ENCODE results near the gene KLHL42. TPM values are rescaled to one million over a fixed set of nuclear protein-coding genes. Genes with fewer than 3 reads are reported as not detected.
A peak's percentile ranks its signal among the peaks of the same experiment; 100 is the strongest.

KLHL42 gene
- total and polyA plus RNA-seq, 10 of the 15 experiments (the other 5 are each of a cell fraction or from before 2014, with no cell fraction given): 2.1 to 18.2 (median 13.1) TPM

DNA sequence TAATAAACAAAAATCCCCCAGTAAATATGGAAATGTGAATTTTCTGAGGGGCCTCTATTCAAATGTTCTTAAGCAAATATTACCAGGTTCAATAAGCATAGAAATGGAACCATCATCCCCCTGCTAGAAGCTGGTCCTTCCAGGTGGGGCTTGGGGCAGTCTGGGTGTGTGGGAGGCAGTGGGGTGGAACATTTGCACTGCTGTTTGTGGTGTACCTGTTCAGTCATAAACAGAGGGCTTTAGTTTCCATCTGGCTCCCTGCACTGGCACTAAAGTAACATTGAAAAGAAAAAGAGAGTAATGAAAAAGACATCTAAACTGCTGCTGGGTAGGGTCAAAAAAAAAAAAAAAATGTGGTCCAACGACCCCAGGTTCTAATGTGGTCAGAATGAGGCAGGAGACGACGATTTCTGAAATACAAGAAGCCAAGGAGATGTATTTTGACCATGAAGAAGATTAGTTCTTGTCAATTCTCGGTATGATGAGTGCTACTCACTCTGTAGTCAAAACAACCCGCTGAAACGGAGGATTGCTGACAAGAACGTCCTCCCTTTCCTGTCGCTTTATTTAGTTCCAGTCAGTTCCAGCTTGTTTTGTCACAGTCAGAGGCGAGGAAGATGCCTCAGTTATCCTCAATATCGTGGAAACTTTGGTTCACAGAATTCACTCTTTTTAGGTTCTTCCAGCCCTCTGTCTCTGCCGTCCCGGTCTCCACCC is 44.3 kb downstream of the KLHL42 start (continued):
- TF ChIP-seq CREM (IDR thresholded peaks at IDR 0.05; ENCODE audit: low read depth): 0 out of 2 replicates have a peak, but pooled peaks have one; percentile 30
- peak in 1 of 2 experiments; percentile 32; a peak in 1 of 4 replicates for TF ChIP-seq ETV6 (conservative IDR thresholded peaks at IDR 0.05 in 1 of 2, IDR thresholded peaks at IDR 0.05 in 1 of 2; ENCODE audit: borderline replicate concordance in 1 of 2, low read depth in 1 of 2)

- Histone ChIP-seq H4K20me1 (ENCODE audit: control insufficient read depth, insufficient read depth) (no peaks in the 10 kb centered on the region), H3K79me2 (ENCODE audit: control insufficient read depth, insufficient read depth, low read length) (no peaks in the 10 kb centered on the region), H3K4me3 (no peak overlapping the region), H3K36me3 (ENCODE audit: control insufficient read depth in 2 of 2, insufficient read depth in 2 of 2, low read length in 1 of 2) (no peaks in the 10 kb centered on the region), H2AFZ (ENCODE audit: control insufficient read depth, low read depth, low read length) (no peak overlapping the region), H3K27me3 (replicated peaks in 1 of 2; ENCODE audit: control insufficient read depth in 2 of 2, insufficient read depth in 2 of 2, low read length in 1 of 2) (no peaks in the 10 kb centered on the region; a peak in 1 of 4 replicates), H3K4me2 (ENCODE audit: control insufficient read depth, insufficient read depth) (no peak overlapping the region), H3K9ac (ENCODE audit: control insufficient read depth, insufficient read depth, low read length) (no peak overlapping the region), H3K4me1 (ENCODE audit: control insufficient read depth, insufficient read depth, low read length) (peaks cover 34% of the 10 kb centered on the region), H3K9me3 (replicated peaks; ENCODE audit: control insufficient read depth, insufficient read depth, low read length) (no peaks in the 10 kb centered on the region), H3K27ac (ENCODE audit: control insufficient read depth, insufficient read depth) (no peak overlapping the region)
- ATAC-seq (no peak), FAIRE-seq (no peak), DNase-seq (ENCODE audit: low read depth, low spot score) (no peak)
- BruUV-seq (replicated peaks): no TSS peak
- 45% methylated on average over 1 of the region's 1 CpG for WGBS (ENCODE audit: insufficient coverage, insufficient replicate concordance, low lambda C conversion rate, missing lambda C conversion rate)
- ChIA-PET RAD21 (ENCODE audit: unreplicated experiment) (no interaction called here), POLR2A (no interaction called here), CTCF (interaction anchor here (1.1 kb wide), 1 partner anchor 14 kb away, joined by 4 read pairs; no protein-coding TSS in a partner anchor), SMC1A (ENCODE audit: uncharacterized antibody, unreplicated experiment) (interaction anchor here (1.1 kb wide), 1 partner anchor 9 kb away, joined by 6 read pairs; no protein-coding TSS in a partner anchor)
- TF ChIP-seq FOXM1 (IDR thresholded peaks at IDR 0.05; ENCODE audit: low read depth, low read length) (no peak), POLR2A (IDR thresholded peaks at IDR 0.05; ENCODE audit: low read depth, low read length) (no peak), HSF1 (IDR thresholded peaks at IDR 0.05; ENCODE audit: low read depth, low read length) (no peak), EGR1 (IDR thresholded peaks at IDR 0.05; ENCODE audit: borderline replicate concordance in 1 of 2, low read depth in 2 of 2, low read length in 2 of 2) (no peak), POU2F2 (IDR thresholded peaks at IDR 0.05; ENCODE audit: borderline replicate concordance, low read depth, low read length) (no peak), SIN3A (IDR thresholded peaks at IDR 0.05; ENCODE audit: low read depth, low read length) (no peak), CREM (IDR thresholded peaks at IDR 0.05; ENCODE audit: low read depth) (no peak), SREBF1 (IDR thresholded peaks at IDR 0.05; ENCODE audit: low read length) (no peak), ASH2L (IDR thresholded peaks at IDR 0.05; ENCODE audit: borderline replicate concordance, low read depth) (no peak), ZBED1 (IDR thresholded peaks at IDR 0.05; ENCODE audit: borderline replicate concordance) (no peak)
- TF ChIP-seq, protein P1, sequence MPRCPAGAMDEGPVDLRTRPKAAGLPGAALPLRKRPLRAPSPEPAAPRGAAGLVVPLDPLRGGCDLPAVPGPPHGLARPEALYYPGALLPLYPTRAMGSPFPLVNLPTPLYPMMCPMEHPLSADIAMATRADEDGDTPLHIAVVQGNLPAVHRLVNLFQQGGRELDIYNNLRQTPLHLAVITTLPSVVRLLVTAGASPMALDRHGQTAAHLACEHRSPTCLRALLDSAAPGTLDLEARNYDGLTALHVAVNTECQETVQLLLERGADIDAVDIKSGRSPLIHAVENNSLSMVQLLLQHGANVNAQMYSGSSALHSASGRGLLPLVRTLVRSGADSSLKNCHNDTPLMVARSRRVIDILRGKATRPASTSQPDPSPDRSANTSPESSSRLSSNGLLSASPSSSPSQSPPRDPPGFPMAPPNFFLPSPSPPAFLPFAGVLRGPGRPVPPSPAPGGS (IDR thresholded peaks at IDR 0.05; ENCODE audit: borderline replicate concordance, insufficient read depth, low read depth, low read length, poor library complexity, severe bottlenecking): no peak
- intact Hi-C loops (cut with micrococcal nuclease; ENCODE audit: unreplicated experiment): no loop called here
- in situ Hi-C loops (cut with MboI): no loop called here
Measured at GRCh38 chr12:27826076-27826475, 46.0 kb downstream of the KLHL42 start.
